Measurements from ENCODE around the gene HELZ2.
A peak's percentile ranks its signal among the peaks of the same experiment; 100 is the strongest.

HELZ2 gene

DNA sequence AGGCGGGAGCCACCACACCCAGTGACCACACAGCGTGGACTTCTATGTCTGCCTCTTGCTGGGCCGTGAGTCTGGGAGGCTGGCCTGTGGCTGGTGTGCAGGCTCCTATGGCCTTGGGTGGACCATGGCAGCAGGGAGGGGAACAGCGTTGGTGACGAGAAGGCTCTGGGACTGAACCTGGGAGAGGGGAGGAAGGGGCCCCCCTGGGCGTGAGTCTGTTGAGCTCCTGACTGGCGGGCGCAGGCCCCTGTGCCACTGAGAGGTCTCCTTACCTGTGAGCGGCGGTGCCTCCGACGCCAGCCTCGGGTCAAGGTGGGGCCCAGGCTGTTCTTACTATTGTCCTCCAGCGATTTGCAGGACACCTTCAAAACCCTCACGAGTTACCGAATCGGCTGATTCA is 12.8 kb upstream of the HELZ2 start:
- no peak for DNase-seq (ENCODE audit: low read depth)
- no peak overlapping the region for H3K4me3 ChIP-seq (ENCODE audit: low read length)
- TF ChIP-seq, protein P1, sequence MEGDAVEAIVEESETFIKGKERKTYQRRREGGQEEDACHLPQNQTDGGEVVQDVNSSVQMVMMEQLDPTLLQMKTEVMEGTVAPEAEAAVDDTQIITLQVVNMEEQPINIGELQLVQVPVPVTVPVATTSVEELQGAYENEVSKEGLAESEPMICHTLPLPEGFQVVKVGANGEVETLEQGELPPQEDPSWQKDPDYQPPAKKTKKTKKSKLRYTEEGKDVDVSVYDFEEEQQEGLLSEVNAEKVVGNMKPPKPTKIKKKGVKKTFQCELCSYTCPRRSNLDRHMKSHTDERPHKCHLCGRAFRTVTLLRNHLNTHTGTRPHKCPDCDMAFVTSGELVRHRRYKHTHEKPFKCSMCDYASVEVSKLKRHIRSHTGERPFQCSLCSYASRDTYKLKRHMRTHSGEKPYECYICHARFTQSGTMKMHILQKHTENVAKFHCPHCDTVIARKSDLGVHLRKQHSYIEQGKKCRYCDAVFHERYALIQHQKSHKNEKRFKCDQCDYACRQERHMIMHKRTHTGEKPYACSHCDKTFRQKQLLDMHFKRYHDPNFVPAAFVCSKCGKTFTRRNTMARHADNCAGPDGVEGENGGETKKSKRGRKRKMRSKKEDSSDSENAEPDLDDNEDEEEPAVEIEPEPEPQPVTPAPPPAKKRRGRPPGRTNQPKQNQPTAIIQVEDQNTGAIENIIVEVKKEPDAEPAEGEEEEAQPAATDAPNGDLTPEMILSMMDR (conservative IDR thresholded peaks at IDR 0.05; ENCODE audit: low read length) = no peak

DNA sequence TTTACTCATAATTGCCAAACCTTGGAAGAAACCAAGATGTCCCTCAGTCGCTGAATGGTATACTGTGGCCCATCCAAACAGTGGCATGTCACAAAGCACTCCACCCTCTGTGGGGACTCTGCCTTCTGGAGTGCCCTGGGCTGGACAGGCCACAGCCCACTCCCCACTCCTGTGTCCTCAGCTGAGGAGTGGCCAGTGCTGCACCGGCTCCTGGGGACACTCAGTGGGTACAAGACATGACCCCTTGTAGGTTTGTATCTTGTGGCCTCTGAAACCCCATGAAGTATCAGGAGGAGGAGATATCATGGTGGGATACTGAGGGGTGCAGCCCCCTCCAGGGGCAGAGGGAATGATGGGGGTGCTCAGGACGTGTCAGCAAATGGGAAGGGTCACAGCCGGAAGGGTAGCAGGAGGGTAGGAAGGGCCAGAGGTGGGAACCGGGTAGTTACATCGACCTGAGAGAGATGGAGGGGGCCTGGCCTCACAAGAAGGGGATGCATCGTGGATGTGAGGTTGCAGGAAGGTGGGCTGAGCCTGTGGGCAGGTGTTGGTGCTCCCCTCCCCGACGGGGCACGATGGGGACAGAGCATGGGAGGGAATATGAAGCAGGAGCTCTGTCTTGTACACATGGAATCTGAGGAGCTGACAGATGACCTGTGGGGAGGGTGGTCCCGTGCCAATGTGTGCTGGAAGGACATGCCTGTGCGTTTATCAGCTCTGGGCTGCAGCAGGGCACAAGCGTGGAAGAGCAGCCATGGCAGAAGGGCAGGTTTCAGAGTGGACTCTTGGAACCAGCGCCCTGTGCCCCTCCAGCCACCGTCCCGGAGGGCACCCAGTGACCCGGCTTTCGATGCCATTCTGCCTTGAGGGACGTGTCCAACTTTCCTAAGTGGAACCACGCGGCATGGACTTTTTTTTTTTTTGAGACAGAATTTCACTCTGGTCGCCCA is 11.9 kb upstream of the HELZ2 start:
- H3K4me3 ChIP-seq (ENCODE audit: low read length) = no peak overlapping the region
- no peak for DNase-seq (ENCODE audit: low read depth)
- TF ChIP-seq, protein P1 (conservative IDR thresholded peaks at IDR 0.05; ENCODE audit: low read length) = no peak

DNA sequence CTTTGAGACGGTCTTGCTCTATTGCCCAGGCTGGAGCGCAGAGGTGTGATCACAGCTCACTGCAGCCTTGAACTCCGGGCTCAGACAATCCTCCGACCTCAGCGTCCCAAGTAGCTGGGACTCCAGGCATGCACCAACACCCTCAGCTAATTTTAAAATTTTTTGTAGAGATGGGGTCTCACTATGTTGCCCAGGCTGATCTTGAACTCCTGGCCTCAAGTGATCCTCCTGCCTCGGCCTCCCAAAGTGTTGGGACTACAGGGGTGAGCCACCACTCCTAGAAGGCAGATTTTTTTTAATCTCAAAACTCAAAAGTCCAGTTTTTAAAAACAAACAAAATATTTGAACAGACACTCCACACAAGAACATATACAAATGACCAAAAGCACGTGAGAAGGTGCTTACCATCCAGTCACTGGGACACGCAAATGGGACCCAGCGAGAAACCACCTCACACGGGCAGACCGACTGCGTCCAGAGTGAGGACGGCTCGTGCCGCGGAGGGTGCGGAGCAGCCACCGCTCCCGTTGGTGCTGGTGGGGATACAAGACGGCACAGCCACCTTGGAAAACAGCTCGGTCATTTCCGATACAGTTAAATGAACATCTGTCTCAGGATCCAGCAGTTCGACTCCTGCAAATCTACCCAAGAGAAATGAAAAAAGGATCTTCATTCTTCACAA is 8.5 kb upstream of the HELZ2 start:
- no peak overlapping the region for H3K4me3 ChIP-seq (ENCODE audit: low read length)
- TF ChIP-seq, protein P1 (conservative IDR thresholded peaks at IDR 0.05; ENCODE audit: low read length) = no peak
- no peak for DNase-seq (ENCODE audit: low read depth)

- TF ChIP-seq, protein P1 (conservative IDR thresholded peaks at IDR 0.05; ENCODE audit: low read length) = peak; percentile 49
- H3K4me3 ChIP-seq (ENCODE audit: low read length) = no peak overlapping the region
- peak; percentile 24 for DNase-seq (ENCODE audit: low read depth)
Observed at GRCh38 chr20:63580796-63581461, 6.9 kb upstream of the HELZ2 start.

- H3K4me3 ChIP-seq (ENCODE audit: low read length) = no peak overlapping the region
- TF ChIP-seq, protein P1 (conservative IDR thresholded peaks at IDR 0.05; ENCODE audit: low read length) = no peak
- DNase-seq (ENCODE audit: low read depth) = no peak
Observed at GRCh38 chr20:63579017-63579694, 5.1 kb upstream of the HELZ2 start.

DNA sequence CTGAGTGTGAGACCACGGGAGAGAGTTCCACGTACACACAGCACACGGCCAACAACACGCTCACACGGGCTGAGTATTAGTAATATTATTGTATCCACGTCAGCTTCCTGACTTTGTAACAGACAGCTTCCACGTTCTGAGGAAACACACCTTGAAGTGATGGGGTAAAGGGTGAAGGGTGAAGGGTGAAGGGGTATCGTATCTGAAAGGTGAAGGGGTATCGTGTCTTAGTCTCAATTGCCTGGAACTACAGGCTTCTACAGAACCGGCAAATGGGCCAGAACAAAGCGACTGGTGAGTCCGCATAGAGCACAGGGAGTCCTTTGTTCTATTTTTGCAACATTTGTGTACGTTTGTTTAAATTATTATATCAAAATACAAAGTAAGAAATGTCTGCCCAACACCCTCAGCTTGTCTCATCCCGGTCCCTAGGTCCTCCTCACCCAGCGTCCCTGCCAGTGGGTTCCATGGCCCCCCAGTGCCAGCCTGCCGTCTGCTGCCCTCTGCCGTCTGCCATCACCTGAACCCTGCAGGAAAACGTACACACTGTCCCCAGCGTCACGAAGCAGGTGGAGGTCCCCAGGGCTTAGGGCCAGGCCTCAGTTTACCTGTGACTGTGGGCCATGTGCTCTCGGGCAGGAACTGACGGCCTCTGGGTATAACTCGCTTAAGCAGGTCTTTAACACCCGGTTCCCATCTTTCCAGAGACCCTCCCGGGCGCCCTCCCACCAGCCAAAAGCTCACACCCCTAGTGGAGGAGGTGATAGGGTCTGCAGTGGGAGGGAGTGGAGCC is 4.4 kb upstream of the HELZ2 start:
- TF ChIP-seq, protein P1 (conservative IDR thresholded peaks at IDR 0.05; ENCODE audit: low read length) = no peak
- no peak overlapping the region for H3K4me3 ChIP-seq (ENCODE audit: low read length)
- DNase-seq (ENCODE audit: low read depth) = no peak

All from AG10803 (cell line).